Sigmoid colon (tissue), 7 donors: Measurements from ENCODE around the gene CFB. TPM values are rescaled to one million over a fixed set of nuclear protein-coding genes. Genes with fewer than 3 reads are reported as not detected.
"Not testable (repeated sequence)": the region's sequence is repeated elsewhere in the genome, so short reads cannot be mapped to it uniquely, and the experiment has no call there.

ENCODE experiments used
- DNase-seq: peaks from one replicate; pipeline ENCODE4 v3.0.0-alpha.2; 2019
- H3K27ac ChIP-seq, 4 donors: fragments of 200-600 bp; sonication (generic); one replicate each; pipeline ENCODE4 v1.5.1; 2016 to 2019; ENCODE audit warnings: mild to moderate bottlenecking in 1 of 4
- H3K27me3 ChIP-seq, 3 donors: fragments of 200-600 bp; sonication (generic); one replicate each; pipeline ENCODE4 v1.5.1; 2019; ENCODE audit warnings: mild to moderate bottlenecking in 1 of 3
- H3K36me3 ChIP-seq, 4 donors: fragments of 200-600 bp; sonication (generic); one replicate each; pipeline ENCODE4 v1.5.1; 2016 to 2019
- H3K4me1 ChIP-seq, 4 donors: fragments of 200-600 bp; sonication (generic); one replicate each; pipeline ENCODE4 v1.5.1; 2017 to 2019
- H3K4me3 ChIP-seq, 4 donors: fragments of 200-600 bp; sonication (generic); one replicate each; pipeline ENCODE4 v1.5.1; 2017 to 2019; ENCODE audit warnings: mild to moderate bottlenecking in 2 of 4, moderate library complexity in 1 of 4
- H3K9me3 ChIP-seq, 4 donors: fragments of 200-600 bp in 3 of 4; sonication (generic) in 3 of 4; one replicate each; pipeline versions ENCODE4 v1.5.1 to v1.6.1; 2013 to 2019
- CTCF ChIP-seq, 4 experiments: fragments of 450-650 bp in 3 of 4; fragments of 200-600 bp in 1 of 4; IDR thresholded peaks; one replicate each; pipeline ENCODE4 v1.5.1; 2016 to 2019; ENCODE audit warnings: antibody characterized with exemption in 4 of 4, mild to moderate bottlenecking in 3 of 4, moderate library complexity in 2 of 4
- EP300 ChIP-seq, 4 donors: sonication (generic); formaldehyde crosslinking; IDR thresholded peaks; one replicate each; pipeline ENCODE4 v1.6.1; 2017; ENCODE audit warnings: antibody characterized with exemption in 4 of 4
- POLR2A ChIP-seq, 2 donors: fragments of 450-650 bp; IDR thresholded peaks; one replicate each; pipeline ENCODE4 v1.6.1; 2016; ENCODE audit warnings: antibody characterized with exemption in 2 of 2, mild to moderate bottlenecking in 2 of 2, moderate library complexity in 2 of 2
- POLR2AphosphoS5 ChIP-seq, 4 donors: sonication (generic); formaldehyde crosslinking; IDR thresholded peaks; one replicate each; pipeline ENCODE4 v1.6.1; 2017; ENCODE audit warnings: antibody characterized with exemption in 4 of 4
- WGBS, 2 donors: extraction: QIAGEN DNeasy Blood & Tissue Kit; methylation state at CpG; one replicate each; pipeline ENCODE4 v1.1.7; 2013; 5-methylcytosine and 5-hydroxymethylcytosine counted together
- intact Hi-C: fragments of 100-400 bp; cut with DNase I; formaldehyde crosslinking; loops from one replicate; pipeline ENCODE4 v1.15.1; 2023
- polyA plus RNA-seq, 3 donors: library from polyadenylated mRNA; stranded (reverse); fragments of 200-250 nt; gene quantifications; one replicate each; pipeline ENCODE4 v1.2.3, GENCODE V29; 2013
- total RNA-seq, 4 donors: library from RNA; depleted of rRNA; stranded (reverse); fragments of >200 nt; gene quantifications; one replicate each; pipeline ENCODE4 v1.1.0, GENCODE V29; 2016
- donor health status: healthy with polysubstance abuse.
- donor health status: Bipolar disorder and iron deficiency.
- donor health status: healthy.

CFB gene
- total and polyA plus RNA-seq, 7 donors = 3.6 to 118 (median 23.9) TPM

- Histone ChIP-seq H3K27me3 (no peaks in the 10 kb centered on the region), H3K4me3 (no peak overlapping the region), H3K27ac (no peak overlapping the region), H3K4me1 (no peaks in the 10 kb centered on the region), H3K36me3 (no peaks in the 10 kb centered on the region), H3K9me3 (no peaks in the 10 kb centered on the region)
- intact Hi-C loops = no loop called here
- WGBS, 2 donors = 85 to 88% methylated on average over 9 of the region's 9 CpGs
- TF ChIP-seq EP300 (IDR thresholded peaks at IDR 0.05) (no peak), POLR2A (IDR thresholded peaks at IDR 0.05) (no peak), POLR2AphosphoS5 (IDR thresholded peaks at IDR 0.05) (no peak), CTCF (IDR thresholded peaks at IDR 0.05) (no peak)
- no peak for DNase-seq
Measured at GRCh38 chr6:31928672-31928939, 17.3 kb upstream of the CFB start.

GRCh38 chr6:31930962-31931361 lies 14.9 kb upstream of the CFB start:
- Histone ChIP-seq H3K9me3 (no peaks in the 10 kb centered on the region), H3K27ac (no peak overlapping the region), H3K4me3 (no peak overlapping the region), H3K27me3 (no peaks in the 10 kb centered on the region), H3K4me1 (no peaks in the 10 kb centered on the region), H3K36me3 (no peaks in the 10 kb centered on the region)
- intact Hi-C loops = no loop called here
- DNase-seq = no peak
- 96 to 97% methylated on average over 1 of the region's 1 CpG for WGBS, 2 donors
- TF ChIP-seq POLR2AphosphoS5 (IDR thresholded peaks at IDR 0.05) (no peak), POLR2A (IDR thresholded peaks at IDR 0.05) (no peak), EP300 (IDR thresholded peaks at IDR 0.05) (no peak), CTCF (IDR thresholded peaks at IDR 0.05) (no peak)

GRCh38 chr6:31932137-31932536 lies 13.8 kb upstream of the CFB start:
- H3K9me3 ChIP-seq, H3K36me3 ChIP-seq, H3K4me1 ChIP-seq, H3K4me3 ChIP-seq, DNase-seq, H3K27ac ChIP-seq, H3K27me3 ChIP-seq, intact Hi-C loops: not testable (repeated sequence)
- 92 to 96% methylated on average over 32 of the region's 32 CpGs for WGBS, 2 donors

- TF ChIP-seq CTCF (IDR thresholded peaks at IDR 0.05) (no peak), POLR2A (IDR thresholded peaks at IDR 0.05) (no peak), EP300 (IDR thresholded peaks at IDR 0.05) (no peak), POLR2AphosphoS5 (IDR thresholded peaks at IDR 0.05) (no peak)
Measured at GRCh38 chr6:31933537-31933936, 12.4 kb upstream of the CFB start.

GRCh38 chr6:31935021-31935420 lies 10.9 kb upstream of the CFB start:
- Histone ChIP-seq H3K4me1 (no peaks in the 10 kb centered on the region), H3K27ac (no peak overlapping the region), H3K9me3 (no peaks in the 10 kb centered on the region), H3K4me3 (no peak overlapping the region), H3K36me3 (no peaks in the 10 kb centered on the region), H3K27me3 (no peaks in the 10 kb centered on the region)
- no peak for DNase-seq
- intact Hi-C loops = no loop called here
- 78 to 91% methylated on average over 3 of the region's 3 CpGs for WGBS, 2 donors
- TF ChIP-seq EP300 (IDR thresholded peaks at IDR 0.05) = no peak
- no peak for TF ChIP-seq POLR2A (IDR thresholded peaks at IDR 0.05)
- no peak for TF ChIP-seq POLR2AphosphoS5 (IDR thresholded peaks at IDR 0.05)
- no peak for TF ChIP-seq CTCF (IDR thresholded peaks at IDR 0.05)

More at GRCh38 chr6:31933537-31933936, 12.4 kb upstream of the CFB start:
- no peak overlapping the region for H3K27ac ChIP-seq
- H3K27me3 ChIP-seq = no peaks in the 10 kb centered on the region
- 90 to 91% methylated on average over 19 of the region's 19 CpGs for WGBS, 2 donors
- no peaks in the 10 kb centered on the region for H3K9me3 ChIP-seq
- H3K36me3 ChIP-seq = no peaks in the 10 kb centered on the region
- DNase-seq = no peak
- intact Hi-C loops = no loop called here
- H3K4me1 ChIP-seq = no peaks in the 10 kb centered on the region
- no peak overlapping the region for H3K4me3 ChIP-seq
